Central memory CD8-positive, alpha-beta T cell (primary cell): ENCODE data around the gene KNL1.
"Not testable (repeated sequence)": the region's sequence is repeated elsewhere in the genome, so short reads cannot be mapped to it uniquely, and the experiment has no call there.

ENCODE experiments used
- ATAC-seq: fragments of 150-1000 bp; cut with Tn5 transposase; replicated peaks from 2 replicates; pipeline ENCODE4 v1.10.0; 2022; ENCODE audit warnings: mild to moderate bottlenecking, moderate FRiP score, moderate number of reproducible peaks; ENCODE audit not compliant: poor library complexity, severe bottlenecking; ENCODE audit errors: extremely low read depth
- DNase-seq, 2 donors: peaks; one replicate each; pipeline ENCODE4 v3.0.0; 2021; ENCODE audit warnings: low spot score in 2 of 2
- H3K27ac Mint-ChIP-seq: one replicate; pipeline ENCODE4 v1.8.0; 2022; ENCODE audit warnings: low read depth, mild to moderate bottlenecking, moderate library complexity, mixed read lengths
- H3K27me3 Mint-ChIP-seq: one replicate; pipeline ENCODE4 v1.8.0; 2022; ENCODE audit warnings: mixed read lengths
- H3K36me3 Mint-ChIP-seq: one replicate; pipeline ENCODE4 v1.8.0; 2022; ENCODE audit warnings: mild to moderate bottlenecking, moderate library complexity, mixed read lengths; ENCODE audit not compliant: insufficient read depth
- H3K4me1 Mint-ChIP-seq: one replicate; pipeline ENCODE4 v1.8.0; 2022; ENCODE audit warnings: mixed read lengths
- H3K4me3 Mint-ChIP-seq: one replicate; pipeline ENCODE4 v1.8.0; 2022; ENCODE audit warnings: mild to moderate bottlenecking, moderate library complexity, mixed read lengths
- H3K9me3 Mint-ChIP-seq: one replicate; pipeline ENCODE4 v1.8.0; 2022; ENCODE audit warnings: mixed read lengths

KNL1 gene

DNA sequence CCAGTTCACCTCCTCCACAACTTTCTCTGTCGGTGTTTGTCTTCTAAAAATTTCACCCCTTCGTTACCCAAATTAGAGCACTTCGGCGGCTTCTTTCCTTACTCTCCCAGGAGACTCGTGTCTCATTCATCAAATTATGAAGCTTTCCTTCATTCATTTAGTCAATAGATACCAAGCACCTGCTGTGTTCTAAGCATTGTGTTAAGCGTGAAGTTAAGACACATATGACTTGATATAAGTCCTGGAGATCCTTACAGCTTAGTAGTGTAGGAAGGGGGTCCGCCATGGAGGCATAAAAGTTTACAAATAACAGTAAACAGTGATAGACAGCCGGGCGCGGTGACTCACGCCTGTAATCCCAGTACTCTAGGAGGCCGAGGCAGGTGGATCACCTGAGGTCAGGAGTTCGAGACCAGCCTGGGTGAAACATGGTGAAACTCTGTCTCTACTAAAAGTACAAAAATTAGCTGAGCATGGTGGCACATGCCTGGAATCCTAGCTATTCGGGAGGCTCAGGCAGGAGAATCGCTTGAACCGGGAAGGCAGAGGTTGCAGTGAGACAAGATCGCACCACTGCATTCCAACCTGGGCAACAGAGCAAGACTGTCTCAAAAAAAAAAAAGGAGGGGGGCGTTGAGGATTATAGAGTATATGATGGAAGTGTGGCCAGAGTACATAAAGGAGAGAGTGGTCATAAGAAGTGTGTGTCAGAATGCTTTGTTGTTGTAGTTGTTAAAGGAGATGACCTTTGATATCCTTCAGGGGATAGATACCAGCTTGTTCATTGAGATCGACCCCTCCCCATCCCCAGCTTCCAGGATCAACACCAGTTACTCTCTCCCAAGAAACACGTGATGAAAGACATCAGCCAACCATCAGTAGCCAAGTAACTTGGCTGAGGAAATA, 28.5 kb upstream of the KNL1 start:
- H3K4me1 Mint-ChIP-seq = peaks cover 43% of the 10 kb centered on the region
- H3K27me3 Mint-ChIP-seq = no peaks in the 10 kb centered on the region
- no peaks in the 10 kb centered on the region for H3K9me3 Mint-ChIP-seq
- peak overlapping the region; percentile 93 for H3K4me3 Mint-ChIP-seq
- H3K36me3 Mint-ChIP-seq = peaks cover 23% of the 10 kb centered on the region
- peak overlapping the region; percentile 91 for H3K27ac Mint-ChIP-seq
- no peak for DNase-seq
- ATAC-seq = no peak

DNA sequence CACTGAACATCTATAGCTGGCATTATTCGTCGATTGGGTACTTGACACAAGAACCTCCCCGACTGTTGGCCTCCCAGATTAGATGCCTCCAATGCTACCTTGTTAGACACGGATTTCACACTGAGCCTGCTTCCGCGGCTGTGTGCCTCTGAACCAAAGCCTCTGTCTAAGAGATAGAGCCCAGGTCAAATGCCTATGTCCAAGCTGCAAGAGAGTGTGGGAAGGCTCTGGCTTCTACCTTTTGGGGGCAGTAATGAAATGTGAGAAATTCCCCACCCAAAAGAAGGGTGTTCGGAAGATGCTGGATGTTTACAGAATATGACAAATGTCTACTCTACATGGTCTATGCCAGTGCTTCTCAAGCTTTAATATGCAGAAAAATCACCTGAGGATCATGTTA, 26.9 kb upstream of the KNL1 start:
- H3K4me1 Mint-ChIP-seq = peaks cover 39% of the 10 kb centered on the region
- H3K27me3 Mint-ChIP-seq = no peaks in the 10 kb centered on the region
- H3K4me3 Mint-ChIP-seq = no peak overlapping the region
- peaks cover 26% of the 10 kb centered on the region for H3K36me3 Mint-ChIP-seq
- H3K27ac Mint-ChIP-seq = no peak overlapping the region
- DNase-seq = no peak
- no peaks in the 10 kb centered on the region for H3K9me3 Mint-ChIP-seq
- ATAC-seq = no peak

DNA sequence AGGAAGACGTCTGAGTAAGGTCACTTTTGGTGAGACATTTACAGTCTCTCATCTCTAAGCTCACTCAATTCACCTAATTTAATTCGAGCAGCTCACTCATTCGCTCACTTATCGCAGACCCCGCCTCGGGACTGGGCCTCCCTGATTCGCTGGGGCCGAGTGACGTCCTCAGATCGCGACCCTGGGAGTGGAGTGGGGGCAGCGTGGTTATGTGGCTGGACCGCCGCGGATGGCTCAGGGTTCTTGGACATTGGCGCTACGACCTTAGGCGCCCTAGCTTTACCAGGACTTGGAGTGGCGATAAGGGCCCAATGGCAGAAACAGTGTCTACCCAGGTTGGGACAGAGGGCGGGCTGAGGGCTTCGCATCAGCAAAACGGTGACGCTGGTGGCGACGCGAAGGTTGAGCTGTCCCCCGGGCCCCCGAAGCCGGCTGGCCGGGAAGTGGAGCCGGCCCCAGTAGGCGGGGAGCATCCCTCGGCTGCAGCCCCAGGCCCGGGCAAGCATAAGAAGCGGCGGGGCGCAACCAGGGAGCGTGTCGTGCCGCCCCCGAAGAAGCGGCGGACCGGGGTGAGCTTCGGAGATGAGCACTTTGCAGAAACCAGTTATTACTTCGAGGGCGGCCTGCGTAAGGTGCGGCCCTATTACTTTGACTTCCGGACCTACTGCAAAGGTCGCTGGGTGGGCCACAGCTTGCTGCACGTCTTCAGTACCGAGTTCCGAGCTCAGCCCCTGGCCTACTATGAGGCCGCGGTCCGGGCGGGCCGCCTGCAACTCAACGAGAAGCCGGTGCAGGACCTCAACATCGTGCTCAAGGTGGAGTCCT, 24.7 kb upstream of the KNL1 start, which contains the start of gene RPUSD2:
TSS of gene RPUSD2 (plus strand) at position 171 of the 825 bp plus-strand sequence. CDS start at position 210, 39 bp downstream.
- peaks cover 36% of the 10 kb centered on the region for H3K36me3 Mint-ChIP-seq
- DNase-seq = peak; percentile 82 to 88

DNA sequence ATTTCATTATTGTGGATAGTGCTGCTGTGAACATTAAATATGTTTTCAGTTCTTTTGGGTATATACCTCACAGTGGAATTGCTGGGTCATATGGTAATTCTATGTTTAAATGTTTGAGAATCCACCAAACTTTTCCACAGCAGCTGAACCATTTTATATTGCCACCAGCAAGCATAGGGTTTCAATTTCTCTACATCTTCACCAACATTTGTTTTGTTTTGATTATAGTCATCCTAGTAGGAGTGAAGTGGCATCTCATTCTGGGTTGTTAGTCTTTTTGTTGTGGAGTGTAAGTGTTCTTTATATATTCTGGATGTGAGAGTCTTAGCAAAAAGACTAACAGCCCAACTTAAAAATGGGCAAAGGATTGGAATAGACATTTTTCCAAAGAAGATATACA, 18.9 kb upstream of the KNL1 start:
- ATAC-seq = no peak
- Mint-ChIP-seq H3K4me3 (no peak overlapping the region), H3K4me1 (peaks cover 24% of the 10 kb centered on the region), H3K9me3 (no peaks in the 10 kb centered on the region), H3K27ac (no peak overlapping the region), H3K36me3 (peaks cover 30% of the 10 kb centered on the region), H3K27me3 (no peaks in the 10 kb centered on the region)
- no peak for DNase-seq

More for the DNA sequence above, 24.7 kb upstream of the KNL1 start, which contains the start of gene RPUSD2:
- peaks cover 35% of the 10 kb centered on the region for H3K4me1 Mint-ChIP-seq
- H3K27me3 Mint-ChIP-seq = no peaks in the 10 kb centered on the region
- peak within 1 kb of the TSS; percentile 96 for H3K27ac Mint-ChIP-seq
- ATAC-seq = peak; percentile 62
- H3K9me3 Mint-ChIP-seq = no peaks in the 10 kb centered on the region
- peak within 1 kb of the TSS; percentile 95 for H3K4me3 Mint-ChIP-seq

DNA sequence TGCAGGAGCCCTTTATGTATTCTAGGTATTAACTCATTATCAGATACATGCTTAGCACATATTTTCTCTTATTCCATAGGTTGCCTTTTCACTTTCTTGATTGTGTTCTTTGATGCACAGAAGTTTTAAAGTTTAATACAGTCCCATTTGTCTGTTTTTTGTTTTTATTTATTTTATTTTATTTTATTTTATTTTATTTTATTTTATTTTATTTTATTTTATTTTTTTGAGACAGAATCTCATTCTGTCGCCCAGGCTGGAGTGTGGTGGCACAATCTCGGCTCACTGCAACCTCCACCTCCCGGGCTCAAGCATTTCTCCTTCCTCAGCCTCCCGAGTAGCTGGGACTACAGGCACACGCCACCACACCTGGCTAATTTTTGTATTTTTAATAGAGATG, 17.1 kb upstream of the KNL1 start:
- DNase-seq = not testable (repeated sequence)

DNA sequence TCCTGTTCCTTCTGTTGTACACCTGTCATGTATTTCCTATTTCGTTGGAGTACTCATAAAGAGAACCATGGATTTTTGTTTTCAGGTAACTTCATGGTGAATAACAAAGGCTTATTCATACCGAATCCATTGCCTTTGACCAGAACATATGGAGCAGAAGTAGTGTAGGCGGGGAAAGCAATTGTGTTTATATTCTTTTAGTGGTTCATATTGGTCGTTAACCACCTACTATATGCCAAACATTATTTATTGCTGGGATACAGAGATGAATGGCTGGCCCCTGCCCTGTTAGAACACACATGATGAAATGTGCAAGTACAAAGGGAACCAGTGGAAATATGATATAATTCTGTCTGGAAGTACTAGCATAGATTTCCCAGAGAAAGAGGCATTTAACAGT, 15.2 kb upstream of the KNL1 start:
- ATAC-seq (no peak), DNase-seq (no peak)
- Mint-ChIP-seq H3K4me3 (no peak overlapping the region), H3K4me1 (peaks cover 12% of the 10 kb centered on the region), H3K36me3 (peaks cover 10% of the 10 kb centered on the region), H3K27ac (no peak overlapping the region), H3K27me3 (no peaks in the 10 kb centered on the region), H3K9me3 (no peaks in the 10 kb centered on the region)

More for the DNA sequence above, 17.1 kb upstream of the KNL1 start:
- not testable (repeated sequence) for H3K27ac Mint-ChIP-seq, ATAC-seq, H3K9me3 Mint-ChIP-seq, H3K27me3 Mint-ChIP-seq, H3K4me3 Mint-ChIP-seq
- Mint-ChIP-seq H3K36me3 (peaks cover 24% of the 10 kb centered on the region), H3K4me1 (peaks cover 18% of the 10 kb centered on the region)

DNA sequence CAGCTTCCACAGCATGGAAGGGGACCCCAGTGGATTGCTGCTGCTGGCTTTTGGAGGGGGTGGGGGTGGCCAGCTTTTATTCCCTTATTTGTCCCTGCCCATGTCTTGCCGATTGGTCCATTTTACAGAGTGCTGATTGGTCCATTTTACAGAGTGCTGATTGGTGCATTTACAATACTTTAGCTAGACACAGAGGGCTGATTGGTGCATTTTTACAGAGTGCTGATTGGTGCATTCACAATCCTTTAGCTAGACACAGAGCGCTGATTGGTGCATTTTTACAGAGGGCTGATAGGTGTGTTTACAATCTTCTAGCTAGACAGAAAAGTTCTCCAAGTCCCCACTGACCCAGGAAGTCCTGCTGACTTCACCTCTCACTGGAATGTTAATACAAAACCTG, 12.3 kb upstream of the KNL1 start:
- H3K36me3 Mint-ChIP-seq, H3K27me3 Mint-ChIP-seq, H3K9me3 Mint-ChIP-seq, H3K4me1 Mint-ChIP-seq, DNase-seq, ATAC-seq, H3K27ac Mint-ChIP-seq, H3K4me3 Mint-ChIP-seq: not testable (repeated sequence)

DNA sequence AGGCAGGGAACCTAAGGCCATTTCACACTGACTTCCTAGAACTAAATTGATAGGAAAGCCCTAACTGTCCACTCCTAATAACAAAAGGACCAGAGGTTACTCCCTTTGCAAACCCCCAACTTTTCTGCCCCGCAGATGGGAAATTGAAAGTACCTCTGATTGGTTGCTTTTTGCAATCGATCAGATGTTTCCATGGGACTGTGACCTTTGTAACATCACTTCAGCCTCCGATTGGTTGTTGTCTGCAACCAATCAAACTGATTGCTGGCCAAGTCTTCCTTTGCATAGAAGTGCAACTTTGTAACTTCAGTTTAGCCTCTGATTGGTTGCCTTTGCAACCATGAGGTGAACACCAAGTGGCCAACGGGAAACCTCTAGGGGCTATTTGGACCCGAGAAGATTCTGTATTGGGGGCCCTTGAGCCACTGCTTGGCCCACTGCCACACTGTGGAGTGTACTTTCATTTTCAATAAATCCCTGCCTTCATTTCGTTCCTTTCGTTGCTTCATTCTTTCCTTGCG, 11.3 kb upstream of the KNL1 start:
- Mint-ChIP-seq H3K36me3 (peaks cover 3% of the 10 kb centered on the region), H3K4me3 (no peak overlapping the region), H3K27ac (no peak overlapping the region), H3K9me3 (no peaks in the 10 kb centered on the region), H3K4me1 (no peaks in the 10 kb centered on the region), H3K27me3 (peaks cover 9% of the 10 kb centered on the region)
- no peak for ATAC-seq
- no peak for DNase-seq

DNA sequence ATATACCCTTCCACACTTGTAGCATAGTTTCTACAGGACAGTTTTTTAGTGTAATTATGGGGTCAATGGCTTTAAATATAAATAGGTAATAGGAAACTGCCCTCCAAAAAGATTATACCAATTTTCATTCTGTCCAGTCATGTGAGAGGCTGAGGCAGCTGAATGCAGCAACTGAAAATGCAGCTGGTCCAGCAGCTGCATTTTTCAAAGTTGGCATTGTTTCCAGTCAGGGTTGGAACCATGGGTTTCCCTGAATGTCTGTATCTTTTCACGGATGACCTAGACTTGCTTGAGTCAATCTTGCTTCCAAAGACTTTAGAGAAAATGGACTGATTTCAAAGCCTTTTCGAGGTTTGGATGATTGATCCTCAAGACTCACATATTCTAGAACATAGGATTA, 9.9 kb upstream of the KNL1 start:
- no peak for ATAC-seq
- no peak for DNase-seq
- Mint-ChIP-seq H3K36me3 (peaks cover 3% of the 10 kb centered on the region), H3K4me3 (no peak overlapping the region), H3K27ac (no peak overlapping the region), H3K4me1 (no peaks in the 10 kb centered on the region), H3K9me3 (no peaks in the 10 kb centered on the region), H3K27me3 (peaks cover 9% of the 10 kb centered on the region)

DNA sequence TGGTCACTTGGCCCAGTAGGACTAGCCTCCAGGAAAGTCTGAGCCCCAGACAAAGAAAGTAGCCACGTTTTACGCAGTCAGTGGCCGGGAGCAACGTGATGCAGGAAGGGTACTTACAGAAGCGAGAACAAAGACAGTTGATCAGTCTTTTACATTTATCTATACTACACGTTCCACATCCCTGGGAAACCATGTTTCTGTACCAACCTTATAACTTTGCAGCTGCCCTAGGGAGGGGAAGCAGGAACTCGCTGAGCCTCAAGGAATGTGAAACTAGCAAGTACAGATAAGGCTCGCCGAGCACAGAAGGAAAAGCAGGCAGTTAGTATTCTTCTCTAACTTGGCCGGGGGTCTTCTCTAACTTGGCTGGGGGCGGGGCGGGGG, 3.4 kb upstream of the KNL1 start:
- Mint-ChIP-seq H3K36me3 (peaks cover 21% of the 10 kb centered on the region), H3K4me3 (peak overlapping the region; percentile 80), H3K27ac (peak overlapping the region; percentile 93), H3K27me3 (peaks cover 9% of the 10 kb centered on the region), H3K9me3 (no peaks in the 10 kb centered on the region), H3K4me1 (peaks cover 34% of the 10 kb centered on the region)
- DNase-seq = no peak
- no peak for ATAC-seq

DNA sequence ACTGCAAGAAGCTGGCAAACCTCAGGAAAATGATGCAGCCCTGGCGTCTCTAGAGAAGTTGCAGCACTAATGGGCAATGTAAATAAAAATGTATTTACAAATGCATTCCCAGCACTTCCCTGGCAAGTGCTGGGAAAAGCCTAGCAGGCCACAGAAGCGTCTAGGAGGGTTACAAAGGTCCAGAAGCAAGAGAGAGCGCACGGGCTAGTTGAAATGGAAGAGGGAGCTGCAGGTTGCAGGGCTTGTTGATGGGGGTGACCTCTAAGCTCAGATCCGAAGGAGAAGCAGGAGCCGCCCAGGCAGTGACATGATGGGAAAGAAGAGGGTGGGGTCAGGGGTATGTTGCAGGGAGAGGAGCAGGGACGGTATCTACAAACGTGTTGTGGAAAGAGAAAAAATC, 2.7 kb upstream of the KNL1 start:
- DNase-seq = no peak
- Mint-ChIP-seq H3K9me3 (no peaks in the 10 kb centered on the region), H3K27ac (no peak overlapping the region), H3K4me3 (peak overlapping the region; percentile 21), H3K27me3 (peaks cover 6% of the 10 kb centered on the region), H3K36me3 (peaks cover 21% of the 10 kb centered on the region), H3K4me1 (peaks cover 34% of the 10 kb centered on the region)
- no peak for ATAC-seq

DNA sequence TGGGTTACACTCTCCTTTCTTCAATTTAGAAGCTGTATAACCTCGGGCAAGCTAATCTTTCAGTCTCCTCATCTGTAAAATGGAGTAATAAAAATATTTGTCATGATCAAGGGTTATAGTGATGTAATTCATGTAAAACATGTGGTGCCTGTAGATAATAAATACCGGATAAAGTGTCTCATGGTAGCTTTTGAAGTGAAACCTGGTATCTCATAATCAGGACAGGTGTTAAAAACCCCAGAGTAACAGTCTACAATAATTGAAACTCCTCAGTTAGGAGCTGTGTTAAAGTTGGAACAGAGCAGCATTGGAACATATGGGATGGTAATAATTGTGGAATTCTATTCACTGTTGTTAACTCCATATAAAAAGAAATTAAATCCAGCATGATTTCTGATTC, 884 bp upstream of the KNL1 start:
- peaks cover 34% of the 10 kb centered on the region for H3K4me1 Mint-ChIP-seq
- peak overlapping the region; percentile 99 for H3K27ac Mint-ChIP-seq
- H3K36me3 Mint-ChIP-seq = peaks cover 21% of the 10 kb centered on the region
- peak overlapping the region; percentile 95 for H3K4me3 Mint-ChIP-seq
- no peaks in the 10 kb centered on the region for H3K27me3 Mint-ChIP-seq
- no peaks in the 10 kb centered on the region for H3K9me3 Mint-ChIP-seq
- DNase-seq = no peak
- peak; percentile 42 for ATAC-seq
